Jurkat, Clone E6-1 (cell line): ENCODE measurements around the gene CEP78.
"Not testable (repeated sequence)": the region's sequence is repeated elsewhere in the genome, so short reads cannot be mapped to it uniquely, and the experiment has no call there.

Experiments
- DNase-seq: peaks from one replicate; pipeline ENCODE4 v3.0.0-alpha.2; 2011; ENCODE audit warnings: low read depth, low spot score
- H3K4me3 ChIP-seq: 2 replicates; pipeline ENCODE4 v1.5.1; 2011; ENCODE audit warnings: mild to moderate bottlenecking, low read length, control low read depth, moderate library complexity

CEP78 gene

GRCh38 chr9:78278801-78279200, 42.9 kb downstream of the CEP78 start:
- H3K4me3 ChIP-seq = no peak overlapping the region
- no peak for DNase-seq

- H3K4me3 ChIP-seq = no peak overlapping the region
- no peak for DNase-seq
Observed at GRCh38 chr9:78280982-78281668, 45.2 kb downstream of the CEP78 start.

- DNase-seq, H3K4me3 ChIP-seq: not testable (repeated sequence)
Observed at GRCh38 chr9:78284181-78284580, 48.3 kb downstream of the CEP78 start.

GRCh38 chr9:78286125-78286524, 50.2 kb downstream of the CEP78 start:
- no peak for DNase-seq
- no peak overlapping the region for H3K4me3 ChIP-seq

- H3K4me3 ChIP-seq = no peak overlapping the region
- no peak for DNase-seq
Observed at GRCh38 chr9:78286946-78287388, 51.1 kb downstream of the CEP78 start.

GRCh38 chr9:78288214-78288892, 52.5 kb downstream of the CEP78 start:
- no peak overlapping the region for H3K4me3 ChIP-seq
- DNase-seq = no peak

- H3K4me3 ChIP-seq = no peak overlapping the region
- DNase-seq = no peak
Observed at GRCh38 chr9:78289474-78289873, 53.6 kb downstream of the CEP78 start.

- no peak for DNase-seq
- no peak overlapping the region for H3K4me3 ChIP-seq
Observed at GRCh38 chr9:78291240-78291925, 55.5 kb downstream of the CEP78 start.

GRCh38 chr9:78292026-78292425, 56.2 kb downstream of the CEP78 start:
- H3K4me3 ChIP-seq = no peak overlapping the region
- DNase-seq = no peak

GRCh38 chr9:78292716-78293497, 57.0 kb downstream of the CEP78 start:
- peak overlapping the region; percentile 15 for H3K4me3 ChIP-seq
- DNase-seq = peak; percentile 37

- H3K4me3 ChIP-seq = no peak overlapping the region
Observed at GRCh38 chr9:78294290-78295176, 58.7 kb downstream of the CEP78 start.

GRCh38 chr9:78295177-78295575, 59.3 kb downstream of the CEP78 start:
- H3K4me3 ChIP-seq = no peak overlapping the region
- DNase-seq = no peak

More at GRCh38 chr9:78294290-78295176, 58.7 kb downstream of the CEP78 start:
- no peak for DNase-seq

GRCh38 chr9:78295731-78296130, 59.9 kb downstream of the CEP78 start:
- H3K4me3 ChIP-seq = no peak overlapping the region
- DNase-seq = no peak

GRCh38 chr9:78296201-78296892, 60.5 kb downstream of the CEP78 start:
- DNase-seq = no peak

GRCh38 chr9:78296893-78297671, 61.2 kb downstream of the CEP78 start, which contains the start of gene PSAT1:
TSS of gene PSAT1 (plus strand) at chr9:78297125. CDS start at chr9:78297211, 86 bp downstream.
- peak; percentile 96 for DNase-seq
- peak within 1 kb of the TSS; percentile 94 for H3K4me3 ChIP-seq

More at GRCh38 chr9:78296201-78296892, 60.5 kb downstream of the CEP78 start:
- peak overlapping the region; percentile 94 for H3K4me3 ChIP-seq

GRCh38 chr9:78297672-78297961, 61.7 kb downstream of the CEP78 start:
- H3K4me3 ChIP-seq = peak overlapping the region; percentile 94
- no peak for DNase-seq

- peak overlapping the region; percentile 94 for H3K4me3 ChIP-seq
- no peak for DNase-seq
Observed at GRCh38 chr9:78298046-78298765, 62.3 kb downstream of the CEP78 start.
